D721Med (cell line): ENCODE results near the gene DOCK1.

Experiments used
- DNase-seq: peaks from one replicate; pipeline ENCODE4 v3.0.0; 2011; ENCODE audit warnings: low spot score; ENCODE audit not compliant: insufficient read length
- FAIRE-seq: peaks from 2 replicates; lab custom pipeline; 2011; peaks lifted over from hg19 to GRCh38; lab: Jason Lieb, UNC
- TF ChIP-seq, protein P1 (sequence below): IDR thresholded peaks from 2 replicates; pipeline ENCODE4 v1.5.1; 2012; ENCODE audit warnings: mild to moderate bottlenecking, control low read depth; ENCODE audit not compliant: insufficient read depth; ENCODE audit errors: missing control alignments

The DOCK1 gene

DNA sequence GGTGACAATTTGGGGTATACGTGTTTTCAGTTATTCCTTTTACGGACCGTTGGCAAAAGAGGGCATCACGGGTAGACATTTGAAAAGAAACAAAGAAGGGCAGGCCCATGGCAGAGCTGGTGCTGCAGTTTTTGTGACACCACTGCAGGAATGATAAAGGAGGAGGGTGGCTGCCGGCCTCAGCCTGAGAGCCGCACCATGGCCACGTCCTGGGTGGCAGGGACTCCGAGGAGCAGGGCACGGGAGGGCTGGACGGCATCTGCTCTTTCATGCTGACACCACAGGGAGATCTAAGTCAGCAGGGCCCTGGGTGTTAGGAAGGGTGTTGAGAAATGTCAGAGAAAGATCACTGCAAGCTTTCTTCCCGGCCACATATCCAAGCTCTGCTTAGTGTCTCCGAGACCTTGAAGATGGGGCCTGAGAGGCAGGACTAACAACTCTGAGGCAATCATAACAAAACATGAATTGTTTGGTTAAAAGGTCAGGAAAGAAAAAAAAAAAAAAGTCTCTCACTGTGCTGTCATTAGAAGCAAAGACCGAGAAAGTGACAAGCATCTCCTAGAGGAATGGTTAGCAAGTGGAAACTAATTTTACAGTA lies 254.5 kb downstream of the DOCK1 start:
- no peak for DNase-seq
- TF ChIP-seq, protein P1, sequence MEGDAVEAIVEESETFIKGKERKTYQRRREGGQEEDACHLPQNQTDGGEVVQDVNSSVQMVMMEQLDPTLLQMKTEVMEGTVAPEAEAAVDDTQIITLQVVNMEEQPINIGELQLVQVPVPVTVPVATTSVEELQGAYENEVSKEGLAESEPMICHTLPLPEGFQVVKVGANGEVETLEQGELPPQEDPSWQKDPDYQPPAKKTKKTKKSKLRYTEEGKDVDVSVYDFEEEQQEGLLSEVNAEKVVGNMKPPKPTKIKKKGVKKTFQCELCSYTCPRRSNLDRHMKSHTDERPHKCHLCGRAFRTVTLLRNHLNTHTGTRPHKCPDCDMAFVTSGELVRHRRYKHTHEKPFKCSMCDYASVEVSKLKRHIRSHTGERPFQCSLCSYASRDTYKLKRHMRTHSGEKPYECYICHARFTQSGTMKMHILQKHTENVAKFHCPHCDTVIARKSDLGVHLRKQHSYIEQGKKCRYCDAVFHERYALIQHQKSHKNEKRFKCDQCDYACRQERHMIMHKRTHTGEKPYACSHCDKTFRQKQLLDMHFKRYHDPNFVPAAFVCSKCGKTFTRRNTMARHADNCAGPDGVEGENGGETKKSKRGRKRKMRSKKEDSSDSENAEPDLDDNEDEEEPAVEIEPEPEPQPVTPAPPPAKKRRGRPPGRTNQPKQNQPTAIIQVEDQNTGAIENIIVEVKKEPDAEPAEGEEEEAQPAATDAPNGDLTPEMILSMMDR = no peak
- FAIRE-seq = no peak

DNA sequence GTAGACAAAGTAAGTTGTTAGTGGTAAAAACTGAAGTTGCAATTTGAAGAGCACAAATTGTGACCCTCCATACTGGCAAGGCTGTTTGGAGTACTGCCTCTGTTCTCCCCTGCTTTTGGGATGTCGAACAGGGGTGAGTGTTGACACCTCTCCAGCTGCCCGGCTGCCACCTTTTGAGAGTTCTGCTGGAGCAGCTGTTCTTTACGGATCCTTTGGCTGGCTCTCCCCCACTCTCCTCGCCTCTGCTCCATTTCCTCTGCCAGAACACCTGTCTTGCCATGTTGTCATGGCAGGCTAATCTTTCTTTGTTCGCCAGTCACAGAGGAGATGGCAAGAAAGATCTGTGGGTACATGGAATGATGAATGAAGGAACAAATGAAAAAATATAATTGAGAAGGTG lies 256.3 kb downstream of the DOCK1 start:
- DNase-seq (no peak), FAIRE-seq (no peak)
- TF ChIP-seq, protein P1 = no peak

DNA sequence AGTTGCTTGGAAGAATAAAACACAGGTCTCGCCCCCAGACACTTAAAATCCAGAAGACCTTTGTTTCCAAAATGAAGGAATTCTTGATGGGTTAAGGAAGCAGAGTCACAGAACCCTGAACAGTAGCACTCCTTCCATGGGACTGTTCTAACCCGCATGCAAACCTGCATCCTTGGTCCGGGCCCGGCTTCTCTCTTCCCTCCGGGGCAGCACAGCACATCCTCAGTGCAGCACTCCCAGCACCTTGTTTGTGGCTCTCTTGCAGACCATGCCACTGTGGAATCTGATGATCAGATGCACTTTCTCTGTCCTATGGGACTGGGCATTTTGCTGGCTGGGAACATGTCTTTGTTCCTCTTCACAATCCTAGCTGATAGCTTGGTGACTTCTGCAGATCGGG lies 257.6 kb downstream of the DOCK1 start:
- DNase-seq (no peak), FAIRE-seq (no peak)
- TF ChIP-seq, protein P1 = no peak

DNA sequence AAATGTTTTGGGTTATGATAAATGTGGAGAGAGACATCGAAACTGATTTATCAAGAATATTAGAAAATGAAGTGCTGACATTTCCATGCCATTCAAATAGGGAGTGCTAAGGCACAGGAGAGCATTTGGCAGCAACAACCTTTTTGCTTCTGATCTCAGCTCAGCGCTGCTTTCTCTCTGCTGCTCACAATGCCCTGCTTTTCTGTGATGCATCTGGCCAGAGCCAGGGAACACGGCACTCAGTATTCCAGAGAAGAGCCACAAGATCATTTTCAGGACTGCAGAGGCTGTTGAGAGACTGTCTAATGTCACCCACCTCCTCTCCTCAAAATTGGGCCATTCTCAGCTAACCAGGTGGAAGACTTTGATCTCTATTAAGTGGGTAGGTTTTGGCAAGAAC lies 263.0 kb downstream of the DOCK1 start:
- TF ChIP-seq, protein P1 = no peak
- FAIRE-seq (no peak), DNase-seq (no peak)

DNA sequence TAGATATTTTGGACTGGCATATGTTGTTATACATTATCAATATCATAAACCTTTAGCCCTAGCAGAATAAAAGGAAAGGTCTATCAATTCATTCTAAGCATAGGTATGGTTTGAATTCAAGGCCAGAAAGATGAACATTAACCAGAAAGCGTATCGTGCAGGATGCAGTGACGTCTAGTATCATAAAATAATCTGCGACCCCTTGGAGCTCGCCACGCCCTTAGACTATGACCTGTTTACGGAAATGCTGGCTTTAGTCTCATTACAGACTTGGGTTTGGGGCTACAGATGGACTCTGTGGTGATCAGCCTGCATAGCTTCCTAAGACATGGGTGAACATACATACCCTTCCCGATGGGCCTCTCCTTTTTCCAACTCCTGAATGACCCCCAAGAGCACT lies 269.6 kb downstream of the DOCK1 start:
- FAIRE-seq (no peak), DNase-seq (no peak)
- TF ChIP-seq, protein P1 = no peak

DNA sequence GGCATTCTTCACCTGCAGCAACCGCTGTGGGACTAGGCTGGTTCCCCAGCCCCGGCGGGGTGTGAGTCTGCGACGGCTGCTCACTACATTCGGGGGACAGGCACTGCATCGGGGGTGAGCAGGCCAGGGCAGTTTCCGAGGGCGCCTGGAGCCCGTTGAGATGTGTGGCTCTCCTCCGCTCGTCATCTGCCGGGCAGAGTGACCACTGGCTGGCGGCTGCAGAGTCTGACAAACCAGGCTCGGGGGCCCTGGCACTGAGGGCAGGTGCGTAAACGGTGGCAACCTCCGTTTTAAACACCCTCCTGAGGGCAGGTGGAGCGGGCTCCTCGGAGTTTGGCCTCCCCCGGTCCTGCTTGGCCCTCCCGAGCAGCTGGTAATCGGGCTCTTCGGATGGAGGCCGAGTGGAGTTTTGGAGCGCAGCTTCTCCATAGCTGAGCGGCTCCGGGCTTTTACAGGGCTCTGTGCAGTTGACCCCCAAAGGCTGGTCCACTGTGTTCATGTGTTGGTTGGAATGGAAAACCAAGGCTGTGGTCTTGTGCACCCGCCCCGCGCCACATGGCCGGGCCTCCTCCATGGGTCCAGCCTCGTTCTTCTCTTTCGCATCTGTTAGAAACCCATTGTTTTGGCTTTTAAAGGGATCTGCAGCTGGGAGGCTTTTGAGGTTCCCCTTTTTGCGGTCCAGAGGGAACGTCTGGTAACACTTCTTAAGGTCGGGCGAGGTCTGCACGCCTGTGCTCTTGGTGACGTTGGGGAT lies 270.3 kb downstream of the DOCK1 start:
- DNase-seq = no peak
- TF ChIP-seq, protein P1 = no peak
- no peak for FAIRE-seq

DNA sequence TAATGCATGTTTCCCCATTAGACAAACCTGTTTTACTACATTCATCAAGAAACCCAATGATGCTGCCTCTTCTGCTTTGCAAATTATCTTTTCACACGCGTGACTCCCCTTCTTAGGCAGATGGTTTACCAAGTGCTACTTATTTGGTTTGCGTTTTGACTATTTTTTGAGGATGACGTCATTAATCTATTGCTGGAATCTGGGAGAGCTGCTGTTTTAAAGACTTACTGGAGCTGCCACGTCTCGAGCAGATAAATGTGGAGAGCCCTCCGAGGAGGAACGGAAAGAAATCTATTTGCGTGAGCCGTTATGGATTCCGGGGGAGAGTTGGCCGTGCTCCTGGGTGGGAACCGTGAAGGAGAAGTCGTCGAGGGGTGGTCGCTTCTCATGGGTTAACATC lies 271.4 kb downstream of the DOCK1 start:
- TF ChIP-seq, protein P1 = no peak
- FAIRE-seq (no peak), DNase-seq (no peak)
